Right lobe of liver (tissue), 6 donors: ENCODE measurements around the gene SERHL2. TPM values are rescaled to one million over a fixed set of nuclear protein-coding genes. Genes with fewer than 3 reads are reported as not detected.
"Not testable (repeated sequence)": the region's sequence is repeated elsewhere in the genome, so short reads cannot be mapped to it uniquely, and the experiment has no call there.

Source experiments
- ATAC-seq, 4 donors: fragments of 200-7000 bp; cut with Tn5 transposase; one replicate each; pipeline ENCODE4 v1.9.1; 2020; ENCODE audit warnings: mild to moderate bottlenecking in 4 of 4, moderate library complexity in 4 of 4
- DNase-seq, 3 donors: peaks; one replicate each; pipeline ENCODE4 v3.0.0-alpha.2; 2020
- H3K27ac ChIP-seq, 3 donors: fragments of 200-600 bp; one replicate each; pipeline ENCODE4 v1.8.0; 2022
- H3K27me3 ChIP-seq, 2 donors: fragments of 200-600 bp; one replicate each; pipeline ENCODE4 v1.8.0; 2022
- H3K36me3 ChIP-seq, 4 donors: fragments of 200-600 bp; sonication (generic) in 1 of 4; one replicate each; pipeline versions ENCODE4 v1.5.1 to v1.8.0; 2017 to 2022; ENCODE audit warnings: control low read depth in 1 of 4
- H3K4me1 ChIP-seq, 4 donors: fragments of 200-600 bp; sonication (generic) in 1 of 4; one replicate each; pipeline versions ENCODE4 v1.5.1 to v1.8.0; 2017 to 2022; ENCODE audit warnings: control low read depth in 1 of 4
- H3K4me3 ChIP-seq, 3 donors: fragments of 200-600 bp; one replicate each; pipeline ENCODE4 v1.8.0; 2022
- H3K9me3 ChIP-seq, 4 donors: fragments of 200-600 bp; sonication (generic) in 1 of 4; one replicate each; pipeline versions ENCODE4 v1.5.1 to v1.8.0; 2017 to 2022; ENCODE audit warnings: control low read depth in 1 of 4
- POLR2A ChIP-seq: fragments of 450-650 bp; IDR thresholded peaks from one replicate; pipeline ENCODE4 v1.6.1; 2017; ENCODE audit warnings: antibody characterized with exemption, mild to moderate bottlenecking
- WGBS: methylation state at CpG from one replicate; pipeline ENCODE4 v1.1.6; 2018; ENCODE audit warnings: low coverage, low lambda C conversion rate; ENCODE audit not compliant: insufficient coverage; ENCODE audit errors: missing lambda C conversion rate; 5-methylcytosine and 5-hydroxymethylcytosine counted together
- intact Hi-C, 2 donors: fragments of 100-400 bp; cut with DNase I; formaldehyde crosslinking; loops; one replicate each; pipeline versions ENCODE4 v1.11.2 to v1.14.1; 2022
- total RNA-seq, 6 experiments: library from RNA; depleted of rRNA in 2 of 6; stranded (reverse); fragments of >200 nt in 2 of 6; fragmentation: NEBNext Ultra II Directional in 3 of 6; extraction: Animal tissue kit (Norgen Biotek cat#: 25700) in 3 of 6; gene quantifications; one replicate each; pipeline versions ENCODE4 v1.1.0 to v1.2.4, GENCODE V29; 2016 to 2023
- TF ChIP-seq, protein P1 (sequence below), 4 donors: fragments of 200-600 bp in 3 of 4; fragments of 450-650 bp in 1 of 4; IDR thresholded peaks; one replicate each; pipeline versions ENCODE4 v1.5.1 to v1.8.0; 2016 to 2022; ENCODE audit warnings: antibody characterized with exemption in 4 of 4, mild to moderate bottlenecking in 2 of 4
- donor health status: DM: no; HTN: yes; CAD: no.
- donor health status: DM: no; HTN: no; CAD: no.
- donor health status: DM: no; HTN: no; CAD: no.
- donor health status: DM: no; HTN: yes; CAD: no.
- donor health status: DM: no; HTN: yes; CAD: no.

Gene SERHL2
- total RNA-seq, 6 experiments from 2014 or later: 0.29 to 2.9 (median 0.80) TPM

DNA sequence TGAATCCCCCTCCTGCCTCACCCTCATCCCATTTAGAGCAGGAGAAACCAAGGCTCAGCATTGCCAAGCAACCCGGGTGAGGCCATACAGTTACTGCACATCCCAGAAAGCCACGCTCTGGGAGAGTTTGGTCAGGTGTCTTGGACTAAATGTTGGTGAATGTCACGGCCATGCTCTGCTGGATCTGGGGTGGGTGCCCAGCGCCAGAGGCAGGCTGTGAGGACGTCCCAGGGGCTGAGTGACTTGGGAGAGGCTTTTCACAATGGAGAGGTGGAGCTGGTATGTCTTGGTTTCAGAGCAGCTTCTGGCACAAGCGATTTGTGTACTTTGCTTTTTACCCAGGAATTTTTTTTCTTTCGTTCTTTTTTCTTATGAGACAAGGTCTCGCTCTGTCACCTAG lies 6.6 kb downstream of the SERHL2 start:
- Histone ChIP-seq H3K9me3 (no peaks in the 10 kb centered on the region), H3K27me3 (no peaks in the 10 kb centered on the region), H3K36me3 (no peaks in the 10 kb centered on the region), H3K4me1 (no peaks in the 10 kb centered on the region), H3K27ac (no peak overlapping the region), H3K4me3 (no peak overlapping the region)
- TF ChIP-seq, protein P1, sequence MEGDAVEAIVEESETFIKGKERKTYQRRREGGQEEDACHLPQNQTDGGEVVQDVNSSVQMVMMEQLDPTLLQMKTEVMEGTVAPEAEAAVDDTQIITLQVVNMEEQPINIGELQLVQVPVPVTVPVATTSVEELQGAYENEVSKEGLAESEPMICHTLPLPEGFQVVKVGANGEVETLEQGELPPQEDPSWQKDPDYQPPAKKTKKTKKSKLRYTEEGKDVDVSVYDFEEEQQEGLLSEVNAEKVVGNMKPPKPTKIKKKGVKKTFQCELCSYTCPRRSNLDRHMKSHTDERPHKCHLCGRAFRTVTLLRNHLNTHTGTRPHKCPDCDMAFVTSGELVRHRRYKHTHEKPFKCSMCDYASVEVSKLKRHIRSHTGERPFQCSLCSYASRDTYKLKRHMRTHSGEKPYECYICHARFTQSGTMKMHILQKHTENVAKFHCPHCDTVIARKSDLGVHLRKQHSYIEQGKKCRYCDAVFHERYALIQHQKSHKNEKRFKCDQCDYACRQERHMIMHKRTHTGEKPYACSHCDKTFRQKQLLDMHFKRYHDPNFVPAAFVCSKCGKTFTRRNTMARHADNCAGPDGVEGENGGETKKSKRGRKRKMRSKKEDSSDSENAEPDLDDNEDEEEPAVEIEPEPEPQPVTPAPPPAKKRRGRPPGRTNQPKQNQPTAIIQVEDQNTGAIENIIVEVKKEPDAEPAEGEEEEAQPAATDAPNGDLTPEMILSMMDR (IDR thresholded peaks at IDR 0.05): no peak
- no peak for TF ChIP-seq POLR2A
- DNase-seq (no peak), ATAC-seq (no peak)
- 76% methylated on average over 5 of the region's 8 CpGs for WGBS
- intact Hi-C loops: no loop called here

DNA sequence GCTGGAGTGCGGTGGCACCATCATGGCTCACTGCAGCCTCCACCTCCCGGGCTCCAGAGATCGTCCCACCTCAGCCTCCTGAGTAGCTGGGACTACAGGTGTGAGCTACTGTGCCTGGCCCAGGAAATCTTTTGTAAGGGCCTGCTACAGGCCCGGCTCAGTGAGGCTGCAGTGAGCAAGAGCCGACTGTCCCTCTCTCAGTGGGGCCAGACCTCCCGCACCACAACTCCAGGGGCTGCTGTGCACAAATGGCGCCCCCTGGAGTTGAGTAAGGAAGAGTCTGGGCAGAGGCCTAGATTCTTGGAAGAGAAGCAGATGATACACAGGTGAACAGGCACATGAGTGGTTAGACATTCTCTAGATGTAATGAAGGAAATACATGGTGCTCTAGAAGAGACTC lies 7.0 kb downstream of the SERHL2 start:
- no peaks in the 10 kb centered on the region for H3K4me1 ChIP-seq
- no peaks in the 10 kb centered on the region for H3K9me3 ChIP-seq
- WGBS: 63% methylated on average over 4 of the region's 7 CpGs
- ATAC-seq (peak in 2 of 4 donors; percentile 15 to 33), DNase-seq (no peak)
- TF ChIP-seq POLR2A: no peak
- TF ChIP-seq, protein P1 (IDR thresholded peaks at IDR 0.05): peak in 3 of 4 donors; percentile 20 to 40 (median 31)
- intact Hi-C loops: no loop called here
- H3K4me3 ChIP-seq: no peak overlapping the region
- H3K36me3 ChIP-seq: no peaks in the 10 kb centered on the region
- no peaks in the 10 kb centered on the region for H3K27me3 ChIP-seq
- no peak overlapping the region for H3K27ac ChIP-seq

DNA sequence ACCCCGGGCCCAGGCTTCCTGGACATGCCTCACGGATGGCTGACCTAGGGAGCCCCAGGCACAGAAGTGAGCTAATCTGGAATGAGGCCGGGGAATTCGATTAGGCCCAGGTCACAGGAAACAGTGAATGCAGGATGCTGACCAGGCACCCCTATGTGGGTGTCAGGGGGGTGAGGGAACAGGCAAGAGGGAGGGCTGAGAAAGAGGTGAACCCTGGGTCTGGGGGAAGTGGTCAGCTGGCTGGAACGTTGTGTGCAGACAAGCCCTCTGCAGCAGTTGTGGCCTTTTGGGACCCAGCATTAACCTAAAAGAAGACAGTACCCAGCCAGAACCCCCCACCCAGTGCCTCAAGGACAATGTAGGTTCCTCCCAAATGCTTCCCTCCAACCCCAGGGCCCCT lies 8.1 kb downstream of the SERHL2 start:
- no peaks in the 10 kb centered on the region for H3K9me3 ChIP-seq
- ATAC-seq (peak; percentile 6 to 56 (median 28)), DNase-seq (no peak)
- H3K36me3 ChIP-seq: no peaks in the 10 kb centered on the region
- WGBS: 20% methylated on average over 1 of the region's 5 CpGs
- TF ChIP-seq, protein P1 (IDR thresholded peaks at IDR 0.05): no peak
- TF ChIP-seq POLR2A: no peak
- H3K27me3 ChIP-seq: no peaks in the 10 kb centered on the region
- no peak overlapping the region for H3K27ac ChIP-seq
- H3K4me3 ChIP-seq: no peak overlapping the region
- no peaks in the 10 kb centered on the region for H3K4me1 ChIP-seq
- intact Hi-C loops: no loop called here

DNA sequence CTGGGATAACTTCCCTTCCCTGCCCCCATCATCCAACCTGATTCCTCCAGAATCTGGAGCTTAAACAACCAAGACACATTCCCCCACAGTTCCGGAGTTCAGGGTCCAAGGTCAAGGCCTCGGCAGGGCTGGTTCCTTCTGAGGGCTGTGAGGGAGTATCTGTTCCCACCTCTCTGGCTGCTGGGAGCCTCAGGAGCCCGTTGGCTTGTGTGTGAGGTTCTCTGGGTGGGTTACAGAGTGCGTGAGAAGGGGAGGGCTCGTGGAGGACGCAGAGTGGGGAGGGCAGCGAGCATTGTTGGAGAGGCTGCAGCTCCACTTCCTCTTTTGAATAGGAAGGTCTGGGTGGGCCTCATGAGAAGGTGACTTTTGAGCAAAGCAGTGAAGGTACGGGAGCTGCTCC lies 8.5 kb downstream of the SERHL2 start:
- TF ChIP-seq, protein P1 (IDR thresholded peaks at IDR 0.05): no peak
- TF ChIP-seq POLR2A: no peak
- H3K4me3 ChIP-seq: no peak overlapping the region
- no peak overlapping the region for H3K27ac ChIP-seq
- H3K9me3 ChIP-seq: no peaks in the 10 kb centered on the region
- no peaks in the 10 kb centered on the region for H3K36me3 ChIP-seq
- DNase-seq: no peak
- 34% methylated on average over 5 of the region's 8 CpGs for WGBS
- no peaks in the 10 kb centered on the region for H3K27me3 ChIP-seq
- no peaks in the 10 kb centered on the region for H3K4me1 ChIP-seq
- ATAC-seq: peak; percentile 7 to 37 (median 18)
- intact Hi-C loops: no loop called here

DNA sequence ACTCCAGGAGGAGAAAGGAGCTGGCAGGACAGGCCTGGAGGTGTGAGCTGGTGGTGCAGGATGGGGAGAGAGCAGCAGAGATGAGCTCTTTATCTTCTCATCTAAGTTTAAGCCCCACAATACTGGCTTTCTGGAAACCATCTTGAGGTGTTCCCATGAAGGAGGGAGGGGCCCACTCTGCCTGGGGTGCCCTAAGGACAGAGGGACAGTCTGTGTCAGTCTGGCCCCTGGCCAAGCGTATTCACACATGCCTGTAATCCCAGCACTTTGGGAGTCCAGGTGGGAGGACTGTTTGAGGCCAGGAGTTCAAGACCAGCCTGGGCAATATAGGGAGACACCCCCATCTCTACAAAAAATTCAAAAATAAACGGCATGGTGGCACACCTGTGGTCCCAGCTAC lies 8.9 kb downstream of the SERHL2 start:
- no peak for ATAC-seq
- intact Hi-C loops: no loop called here
- no peaks in the 10 kb centered on the region for H3K9me3 ChIP-seq
- no peaks in the 10 kb centered on the region for H3K36me3 ChIP-seq
- no peak overlapping the region for H3K27ac ChIP-seq
- H3K4me1 ChIP-seq: no peaks in the 10 kb centered on the region
- no peaks in the 10 kb centered on the region for H3K27me3 ChIP-seq
- WGBS: 100% methylated on average over 1 of the region's 2 CpGs
- no peak for TF ChIP-seq POLR2A
- TF ChIP-seq, protein P1 (IDR thresholded peaks at IDR 0.05): no peak
- H3K4me3 ChIP-seq: no peak overlapping the region
- DNase-seq: no peak

DNA sequence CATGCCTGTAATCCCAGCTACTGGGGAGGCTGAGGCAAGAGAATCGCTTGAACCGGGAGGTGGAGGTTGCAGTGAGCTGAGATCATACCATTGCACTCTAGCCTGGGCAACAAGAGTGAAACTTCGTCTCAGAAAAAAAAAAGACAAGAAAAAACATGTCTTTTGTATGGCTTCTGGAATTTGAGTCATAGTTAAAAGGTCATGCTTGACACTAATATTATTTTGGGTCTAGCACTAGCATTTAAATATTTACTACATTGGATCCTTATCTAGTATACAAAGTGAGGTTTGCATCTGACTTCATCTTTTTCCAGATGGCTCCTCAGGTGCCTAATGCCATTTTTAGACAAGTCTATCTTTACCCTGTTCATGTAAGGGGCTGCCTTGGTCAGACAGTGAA lies 10.2 kb downstream of the SERHL2 start:
- ATAC-seq, H3K36me3 ChIP-seq, H3K9me3 ChIP-seq, H3K27me3 ChIP-seq, H3K4me1 ChIP-seq, intact Hi-C loops, DNase-seq, H3K4me3 ChIP-seq, H3K27ac ChIP-seq: not testable (repeated sequence)
- 83% methylated on average over 3 of the region's 3 CpGs for WGBS
